IPS-20b (cell line): Measurements from ENCODE around the gene PRPF18.
A peak's percentile ranks its signal among the peaks of the same experiment; 100 is the strongest.
"Not testable (repeated sequence)": the region's sequence is repeated elsewhere in the genome, so short reads cannot be mapped to it uniquely, and the experiment has no call there.

ENCODE experiments used
- H3K27ac ChIP-seq: one replicate; pipeline ENCODE4 v1.5.1; 2013; ENCODE audit warnings: low read length
- H3K27me3 ChIP-seq: 2 replicates; pipeline ENCODE4 v1.6.1; 2013; ENCODE audit warnings: mild to moderate bottlenecking, low read length, inconsistent platforms; ENCODE audit not compliant: insufficient read depth
- H3K36me3 ChIP-seq: 2 replicates; pipeline ENCODE4 v1.6.1; 2013; ENCODE audit warnings: low read depth, mild to moderate bottlenecking, inconsistent platforms, low read length, moderate library complexity; ENCODE audit not compliant: insufficient read depth
- H3K4me1 ChIP-seq: 2 replicates; pipeline ENCODE4 v1.6.1; 2013; ENCODE audit warnings: mild to moderate bottlenecking, control low read depth, inconsistent platforms, low read length, moderate library complexity; ENCODE audit not compliant: insufficient read depth
- H3K4me3 ChIP-seq: 2 replicates; pipeline ENCODE4 v1.5.1; 2013; ENCODE audit warnings: mild to moderate bottlenecking, low read length, inconsistent platforms
- H3K9ac ChIP-seq: 2 replicates; pipeline ENCODE4 v1.6.1; 2013; ENCODE audit warnings: low read depth, mild to moderate bottlenecking, inconsistent platforms, low read length, moderate library complexity
- H3K9me3 ChIP-seq: 2 replicates; pipeline ENCODE4 v1.6.1; 2013; ENCODE audit warnings: mild to moderate bottlenecking, low read depth, low read length, inconsistent platforms; ENCODE audit not compliant: insufficient read depth

PRPF18 gene, protein sequence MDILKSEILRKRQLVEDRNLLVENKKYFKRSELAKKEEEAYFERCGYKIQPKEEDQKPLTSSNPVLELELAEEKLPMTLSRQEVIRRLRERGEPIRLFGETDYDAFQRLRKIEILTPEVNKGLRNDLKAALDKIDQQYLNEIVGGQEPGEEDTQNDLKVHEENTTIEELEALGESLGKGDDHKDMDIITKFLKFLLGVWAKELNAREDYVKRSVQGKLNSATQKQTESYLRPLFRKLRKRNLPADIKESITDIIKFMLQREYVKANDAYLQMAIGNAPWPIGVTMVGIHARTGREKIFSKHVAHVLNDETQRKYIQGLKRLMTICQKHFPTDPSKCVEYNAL

GRCh38 chr10:13586676-13587355 lies at the start of gene PRPF18:
Gene PRPF18, plus strand, starts transcription at chr10:13586965. Its CDS starts 122 bp downstream, at chr10:13587087.
- Histone ChIP-seq H3K36me3 (no peaks in the 10 kb centered on the region), H3K9me3 (no peaks in the 10 kb centered on the region), H3K9ac (peak within 1 kb of the TSS; percentile 80), H3K27ac (no peak within 1 kb of the TSS), H3K4me1 (peaks cover 3% of the 10 kb centered on the region; the same call in 1 of the 2 replicates), H3K4me3 (peak within 1 kb of the TSS; percentile 99), H3K27me3 (peaks cover 8% of the 10 kb centered on the region; the same call in 1 of the 2 replicates)

- H3K4me3 ChIP-seq, H3K27me3 ChIP-seq, H3K36me3 ChIP-seq, H3K27ac ChIP-seq, H3K9me3 ChIP-seq, H3K4me1 ChIP-seq, H3K9ac ChIP-seq: not testable (repeated sequence)
These were observed 48.8 kb upstream of the PRPF18 start for GRCh38 chr10:13537985-13538384.

- H3K9me3 ChIP-seq = no peaks in the 10 kb centered on the region
- H3K9ac ChIP-seq = no peak overlapping the region
- H3K4me3 ChIP-seq = no peak overlapping the region
- no peaks in the 10 kb centered on the region for H3K27me3 ChIP-seq
- no peak overlapping the region for H3K27ac ChIP-seq
- H3K4me1 ChIP-seq = no peaks in the 10 kb centered on the region
- no peaks in the 10 kb centered on the region for H3K36me3 ChIP-seq
These were observed 44.2 kb upstream of the PRPF18 start for GRCh38 chr10:13542533-13542932.

GRCh38 chr10:13550802-13551201 lies 36.0 kb upstream of the PRPF18 start:
- H3K27me3 ChIP-seq = no peaks in the 10 kb centered on the region
- H3K9ac ChIP-seq = no peak overlapping the region
- no peaks in the 10 kb centered on the region for H3K4me1 ChIP-seq
- no peaks in the 10 kb centered on the region for H3K9me3 ChIP-seq
- H3K4me3 ChIP-seq = no peak overlapping the region
- no peak overlapping the region for H3K27ac ChIP-seq
- H3K36me3 ChIP-seq = no peaks in the 10 kb centered on the region

DNA sequence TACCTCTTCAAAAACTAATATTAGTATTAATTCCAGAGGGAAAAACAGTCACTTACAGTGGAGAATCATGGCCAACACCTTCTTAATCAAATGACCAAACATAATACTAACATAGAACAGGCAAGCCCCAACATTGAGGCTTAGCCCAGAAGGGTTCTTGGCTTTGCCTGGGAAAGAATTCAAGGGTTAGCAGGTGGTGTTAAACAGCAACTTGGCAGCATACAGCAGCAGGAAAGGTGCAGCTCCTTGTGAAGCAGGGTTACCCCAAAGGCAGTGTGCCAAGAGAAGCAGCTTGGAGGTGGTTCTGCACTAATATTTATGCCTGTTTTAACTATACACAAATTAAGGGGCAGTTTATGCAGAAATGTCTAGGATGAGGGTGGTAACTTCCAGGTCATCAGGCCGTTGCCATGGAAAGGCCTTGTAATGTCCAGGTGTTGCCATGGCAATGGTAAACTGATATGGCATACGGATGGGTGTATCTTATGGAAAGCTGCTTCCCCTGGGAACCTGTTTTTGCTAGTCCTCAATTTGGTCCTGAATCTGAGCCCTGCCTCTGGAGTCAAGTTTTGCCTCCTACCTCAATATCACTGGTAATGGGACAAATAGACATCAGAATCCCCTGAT lies 30.8 kb upstream of the PRPF18 start:
- no peaks in the 10 kb centered on the region for H3K36me3 ChIP-seq
- H3K27ac ChIP-seq = no peak overlapping the region
- H3K9me3 ChIP-seq = no peaks in the 10 kb centered on the region
- no peak overlapping the region for H3K9ac ChIP-seq
- H3K4me3 ChIP-seq = no peak overlapping the region
- no peaks in the 10 kb centered on the region for H3K27me3 ChIP-seq
- no peaks in the 10 kb centered on the region for H3K4me1 ChIP-seq

- no peak overlapping the region for H3K27ac ChIP-seq
- no peaks in the 10 kb centered on the region for H3K4me1 ChIP-seq
- no peaks in the 10 kb centered on the region for H3K36me3 ChIP-seq
- no peak overlapping the region for H3K9ac ChIP-seq
- no peaks in the 10 kb centered on the region for H3K27me3 ChIP-seq
- peaks cover 5% of the 10 kb centered on the region; the same call in 1 of the 2 replicates for H3K9me3 ChIP-seq
- H3K4me3 ChIP-seq = no peak overlapping the region
These were observed 27.6 kb upstream of the PRPF18 start for GRCh38 chr10:13559124-13559700.

DNA sequence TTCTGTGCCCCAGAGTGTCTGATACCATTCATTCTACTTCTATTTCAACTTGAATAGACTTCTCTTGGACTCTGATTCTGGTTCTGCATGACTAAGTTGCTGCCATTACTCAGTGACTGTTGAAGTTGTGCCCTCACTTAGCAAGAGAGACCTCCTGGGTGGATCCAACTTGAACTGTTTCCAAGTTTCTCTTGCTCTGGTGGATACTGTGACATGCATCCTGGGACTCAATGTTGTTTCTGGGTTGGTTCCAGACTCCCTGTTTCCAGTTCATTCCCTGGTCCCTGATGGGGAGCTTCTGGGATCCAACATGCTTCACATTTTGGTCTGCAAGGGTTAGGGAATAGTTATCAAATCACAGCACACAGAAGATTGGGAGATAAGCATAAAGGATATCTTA lies 26.2 kb upstream of the PRPF18 start:
- no peak overlapping the region for H3K27ac ChIP-seq
- H3K4me1 ChIP-seq = no peaks in the 10 kb centered on the region
- no peak overlapping the region for H3K9ac ChIP-seq
- no peak overlapping the region for H3K4me3 ChIP-seq
- H3K9me3 ChIP-seq = peaks cover 8% of the 10 kb centered on the region; the same call in 1 of the 2 replicates
- no peaks in the 10 kb centered on the region for H3K36me3 ChIP-seq
- no peaks in the 10 kb centered on the region for H3K27me3 ChIP-seq

- Histone ChIP-seq H3K4me1 (no peaks in the 10 kb centered on the region), H3K4me3 (no peak overlapping the region), H3K27me3 (no peaks in the 10 kb centered on the region), H3K9ac (no peak overlapping the region), H3K27ac (no peak overlapping the region), H3K36me3 (no peaks in the 10 kb centered on the region), H3K9me3 (peaks cover 8% of the 10 kb centered on the region; the same call in 1 of the 2 replicates)
These were observed 23.0 kb upstream of the PRPF18 start for GRCh38 chr10:13563481-13564445.

GRCh38 chr10:13564576-13564975 lies 22.2 kb upstream of the PRPF18 start:
- Histone ChIP-seq H3K9me3 (peaks cover 8% of the 10 kb centered on the region; the same call in 1 of the 2 replicates), H3K36me3 (no peaks in the 10 kb centered on the region), H3K4me1 (no peaks in the 10 kb centered on the region), H3K9ac (no peak overlapping the region), H3K27ac (no peak overlapping the region), H3K27me3 (no peaks in the 10 kb centered on the region), H3K4me3 (no peak overlapping the region)

DNA sequence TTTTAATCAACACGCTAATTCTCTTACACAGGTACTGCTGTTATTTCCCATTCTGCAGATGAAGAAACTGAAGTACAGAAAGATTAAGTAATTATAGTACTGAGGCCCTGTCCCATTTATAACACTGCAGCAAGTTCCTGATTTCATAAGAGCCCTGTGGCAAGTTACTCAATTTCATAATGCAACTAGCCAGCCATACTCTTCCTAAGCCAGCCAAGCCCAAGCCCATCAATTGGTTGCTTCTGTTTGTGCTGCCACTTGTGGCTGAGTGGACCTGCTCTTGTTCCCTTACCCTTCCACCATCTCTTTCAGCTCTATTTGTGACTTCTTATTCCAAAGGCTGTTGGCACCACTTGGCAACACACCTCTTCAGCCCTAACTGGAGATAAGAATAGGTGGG lies 19.7 kb upstream of the PRPF18 start:
- H3K27ac ChIP-seq = no peak overlapping the region
- H3K4me1 ChIP-seq = no peaks in the 10 kb centered on the region
- H3K9ac ChIP-seq = no peak overlapping the region
- no peak overlapping the region for H3K4me3 ChIP-seq
- no peaks in the 10 kb centered on the region for H3K36me3 ChIP-seq
- no peaks in the 10 kb centered on the region for H3K27me3 ChIP-seq
- H3K9me3 ChIP-seq = peaks cover 8% of the 10 kb centered on the region; the same call in 1 of the 2 replicates

GRCh38 chr10:13571541-13571940 lies 15.2 kb upstream of the PRPF18 start:
- Histone ChIP-seq H3K27me3 (no peaks in the 10 kb centered on the region; the same call in 1 of the 2 replicates), H3K36me3 (no peaks in the 10 kb centered on the region), H3K27ac (no peak overlapping the region), H3K4me3 (no peak overlapping the region), H3K9ac (no peak overlapping the region), H3K9me3 (no peaks in the 10 kb centered on the region), H3K4me1 (no peaks in the 10 kb centered on the region)
